Activated naive CD8-positive, alpha-beta T cell treated with anti-CD3 and anti-CD28 coated beads, Interleukin-2, amount 10 ng/mL, durations not matched to agents 7 days and 5 days (primary cell): Measurements from ENCODE around the gene TBC1D9B. TPM values are rescaled to one million over a fixed set of nuclear protein-coding genes. Genes with fewer than 3 reads are reported as not detected.
A peak's percentile ranks its signal among the peaks of the same experiment; 100 is the strongest.
"Not testable (repeated sequence)": the region's sequence is repeated elsewhere in the genome, so short reads cannot be mapped to it uniquely, and the experiment has no call there.

ENCODE experiments used
- ATAC-seq: fragments of 150-1000 bp; cut with Tn5 transposase; one replicate; pipeline ENCODE4 v1.10.0; 2021; ENCODE audit warnings: low read depth, moderate library complexity
- POLR2A ChIA-PET: fragments of 350-600 bp; sonication (Branson Sonifier 250); formaldehyde crosslinking; loops from one replicate; lab custom pipeline; 2021; ENCODE audit warnings: antibody characterized with exemption; lab: Charles Lee
- DNase-seq: peaks from one replicate; pipeline ENCODE4 v3.0.0; 2021
- H3K27ac Mint-ChIP-seq: one replicate; pipeline ENCODE4 v1.8.0; 2022; ENCODE audit warnings: mild to moderate bottlenecking, mixed read lengths
- H3K27me3 Mint-ChIP-seq: one replicate; pipeline ENCODE4 v1.8.0; 2022; ENCODE audit warnings: mild to moderate bottlenecking, moderate library complexity, mixed read lengths
- H3K36me3 Mint-ChIP-seq: one replicate; pipeline ENCODE4 v1.8.0; 2021; ENCODE audit warnings: mild to moderate bottlenecking, mixed read lengths
- H3K4me1 Mint-ChIP-seq: one replicate; pipeline ENCODE4 v1.8.0; 2021; ENCODE audit warnings: mixed read lengths
- H3K4me3 Mint-ChIP-seq: one replicate; pipeline ENCODE4 v1.8.0; 2022; ENCODE audit warnings: mild to moderate bottlenecking, moderate library complexity, mixed read lengths
- H3K9me3 Mint-ChIP-seq: one replicate; pipeline ENCODE4 v1.8.0; 2021; ENCODE audit warnings: mixed read lengths
- total RNA-seq, 2 experiments: library from RNA; stranded (reverse); gene quantifications; one replicate each; pipeline ENCODE4 v1.2.3, GENCODE V29; 2021

TBC1D9B gene
- total RNA-seq, 2 experiments from 2014 or later: 98.8 to 99.4 TPM

- peaks cover 4% of the 10 kb centered on the region for H3K9me3 Mint-ChIP-seq
- DNase-seq: no peak
- H3K36me3 Mint-ChIP-seq: peaks cover 18% of the 10 kb centered on the region
- H3K27ac Mint-ChIP-seq: no peak overlapping the region
- no peaks in the 10 kb centered on the region for H3K27me3 Mint-ChIP-seq
- no peak for ATAC-seq
- peaks cover 6% of the 10 kb centered on the region for H3K4me1 Mint-ChIP-seq
- H3K4me3 Mint-ChIP-seq: no peak overlapping the region
- POLR2A ChIA-PET: interaction anchor here (0.6 kb wide), 1 partner anchor 103 kb away, joined by 3 read pairs; no protein-coding TSS in a partner anchor
These were observed 66.1 kb downstream of the TBC1D9B start for GRCh38 chr5:179841621-179842020.

DNA sequence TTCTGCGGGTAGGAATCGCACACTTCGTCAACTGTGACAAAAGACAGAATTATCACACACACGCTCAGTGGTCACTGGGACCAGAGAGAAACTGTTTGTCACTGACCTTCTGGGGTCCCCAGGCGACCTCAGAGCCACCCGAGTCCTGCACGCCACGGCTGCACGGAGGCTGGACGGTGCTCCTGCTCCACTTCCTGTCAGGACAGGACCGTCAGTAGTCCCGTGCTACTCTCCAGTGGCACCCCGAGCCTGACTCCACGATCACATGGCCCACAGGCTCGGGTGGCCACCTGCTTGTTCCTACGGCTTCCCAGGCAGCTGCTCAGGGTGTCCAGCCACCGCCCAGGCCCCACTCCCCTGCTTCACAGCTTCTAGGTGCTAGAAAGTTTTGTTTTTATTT is 66.9 kb downstream of the TBC1D9B start:
- no peaks in the 10 kb centered on the region for H3K27me3 Mint-ChIP-seq
- no peak overlapping the region for H3K27ac Mint-ChIP-seq
- POLR2A ChIA-PET: interaction anchor here (0.6 kb wide), 1 partner anchor 102 kb away, joined by 3 read pairs; no protein-coding TSS in a partner anchor
- no peak for DNase-seq
- peaks cover 13% of the 10 kb centered on the region for H3K4me1 Mint-ChIP-seq
- peaks cover 17% of the 10 kb centered on the region for H3K36me3 Mint-ChIP-seq
- no peak for ATAC-seq
- no peak overlapping the region for H3K4me3 Mint-ChIP-seq
- peaks cover 4% of the 10 kb centered on the region for H3K9me3 Mint-ChIP-seq

DNA sequence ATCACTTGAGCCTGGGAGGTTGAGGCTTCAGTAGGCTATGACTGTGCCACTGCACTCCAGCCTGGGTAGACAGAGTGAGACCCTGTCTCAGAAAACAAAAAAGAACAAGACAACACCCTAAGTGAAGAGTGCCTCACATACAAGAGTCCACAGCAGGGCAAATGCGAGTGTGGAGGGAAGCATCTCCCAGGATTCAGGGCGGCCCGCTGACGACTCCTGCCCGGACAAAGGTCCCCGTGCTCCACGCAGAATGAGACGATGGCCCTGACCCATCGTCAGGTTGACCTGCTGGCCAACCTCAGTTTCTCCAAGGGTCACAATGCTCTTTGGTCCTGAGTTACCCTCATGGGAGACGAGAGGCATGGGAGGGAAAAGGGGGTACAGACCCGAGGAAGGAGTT is 67.4 kb downstream of the TBC1D9B start:
- Mint-ChIP-seq H3K27ac (peak overlapping the region; percentile 16), H3K4me3 (no peak overlapping the region), H3K27me3 (no peaks in the 10 kb centered on the region), H3K4me1 (peaks cover 13% of the 10 kb centered on the region), H3K9me3 (peaks cover 4% of the 10 kb centered on the region), H3K36me3 (peaks cover 19% of the 10 kb centered on the region)
- POLR2A ChIA-PET: no interaction called here
- DNase-seq (no peak), ATAC-seq (no peak)

DNA sequence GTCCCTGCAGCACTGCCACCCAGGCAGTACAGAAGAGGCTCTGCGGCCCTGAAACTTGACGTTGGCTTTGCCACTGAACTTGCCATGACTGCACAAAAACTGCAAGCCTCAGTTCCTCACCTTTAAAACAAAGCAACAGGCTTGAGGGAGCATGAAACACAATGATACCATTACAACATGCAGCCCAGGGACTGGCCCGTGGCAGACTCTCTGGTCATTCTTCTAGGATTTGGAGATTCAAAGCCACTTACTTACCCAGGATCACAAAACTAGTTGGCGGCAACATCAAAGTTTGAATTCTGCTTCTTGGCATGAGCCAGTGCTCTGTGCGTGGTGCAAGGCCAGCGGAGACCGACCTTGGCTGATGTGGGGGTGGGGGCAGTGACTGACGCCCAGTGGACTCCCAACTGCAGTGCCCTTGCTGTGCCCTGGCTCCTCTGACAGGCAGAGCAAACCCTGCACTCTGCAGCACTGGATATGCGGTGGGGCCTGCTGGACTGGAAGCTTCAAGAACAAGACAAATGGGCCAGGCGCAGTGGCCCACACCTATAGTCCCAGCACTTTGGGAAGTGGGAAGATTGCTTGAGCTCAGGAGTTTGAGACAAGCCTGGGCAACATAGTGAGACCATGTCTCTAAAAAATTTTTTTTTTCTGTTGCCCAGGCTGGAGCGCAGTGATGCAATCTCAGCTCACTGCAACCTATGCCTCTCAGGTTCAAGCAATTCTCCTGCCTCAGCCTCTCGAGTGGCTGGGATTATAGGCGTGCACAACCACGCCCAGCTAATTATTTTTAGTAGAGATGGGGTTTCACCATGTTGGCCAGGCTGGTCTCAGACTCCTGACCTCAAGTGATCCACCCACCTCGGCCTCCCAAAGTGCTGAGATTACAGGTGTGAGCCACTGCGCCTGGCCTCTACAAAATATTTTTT is 68.1 kb downstream of the TBC1D9B start:
- H3K4me1 Mint-ChIP-seq: peaks cover 13% of the 10 kb centered on the region
- no peaks in the 10 kb centered on the region for H3K27me3 Mint-ChIP-seq
- peaks cover 17% of the 10 kb centered on the region for H3K36me3 Mint-ChIP-seq
- ATAC-seq: no peak
- H3K9me3 Mint-ChIP-seq: peaks cover 1% of the 10 kb centered on the region
- H3K27ac Mint-ChIP-seq: peak overlapping the region; percentile 32
- H3K4me3 Mint-ChIP-seq: no peak overlapping the region
- DNase-seq: no peak
- POLR2A ChIA-PET: no interaction called here

- DNase-seq (no peak), ATAC-seq (no peak)
- Mint-ChIP-seq H3K27ac (peak overlapping the region; percentile 89), H3K36me3 (peaks cover 25% of the 10 kb centered on the region), H3K4me1 (peaks cover 13% of the 10 kb centered on the region), H3K27me3 (no peaks in the 10 kb centered on the region), H3K9me3 (no peaks in the 10 kb centered on the region), H3K4me3 (peak overlapping the region; percentile 66)
- POLR2A ChIA-PET: interaction anchor here (1.0 to 2.4 kb wide), 4 partner anchors 15 to 214 kb away, joined by 3 to 14 read pairs (median 5); partner anchors contain the start of genes HNRNPH1 and SQSTM1
These were observed 70.4 kb downstream of the TBC1D9B start for GRCh38 chr5:179837076-179838011.

DNA sequence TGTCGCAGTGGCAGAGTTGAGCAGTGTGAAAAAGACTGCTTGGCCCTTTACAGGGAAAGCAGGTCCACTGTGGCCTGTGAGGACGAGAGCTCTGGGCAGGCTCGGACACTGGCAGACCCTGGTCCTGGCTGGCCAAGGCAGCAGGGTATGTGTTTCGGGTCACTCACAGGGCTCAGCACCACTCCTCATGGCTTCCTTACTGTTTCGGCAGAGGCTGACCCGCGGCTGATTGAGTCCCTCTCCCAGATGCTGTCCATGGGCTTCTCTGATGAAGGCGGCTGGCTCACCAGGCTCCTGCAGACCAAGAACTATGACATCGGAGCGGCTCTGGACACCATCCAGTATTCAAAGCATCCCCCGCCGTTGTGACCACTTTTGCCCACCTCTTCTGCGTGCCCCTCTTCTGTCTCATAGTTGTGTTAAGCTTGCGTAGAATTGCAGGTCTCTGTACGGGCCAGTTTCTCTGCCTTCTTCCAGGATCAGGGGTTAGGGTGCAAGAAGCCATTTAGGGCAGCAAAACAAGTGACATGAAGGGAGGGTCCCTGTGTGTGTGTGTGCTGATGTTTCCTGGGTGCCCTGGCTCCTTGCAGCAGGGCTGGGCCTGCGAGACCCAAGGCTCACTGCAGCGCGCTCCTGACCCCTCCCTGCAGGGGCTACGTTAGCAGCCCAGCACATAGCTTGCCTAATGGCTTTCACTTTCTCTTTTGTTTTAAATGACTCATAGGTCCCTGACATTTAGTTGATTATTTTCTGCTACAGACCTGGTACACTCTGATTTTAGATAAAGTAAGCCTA is 71.3 kb downstream of the TBC1D9B start:
- H3K4me1 Mint-ChIP-seq: peaks cover 13% of the 10 kb centered on the region
- no peaks in the 10 kb centered on the region for H3K27me3 Mint-ChIP-seq
- POLR2A ChIA-PET: interaction anchor here (1.0 to 2.4 kb wide), 4 partner anchors 14 to 213 kb away, joined by 3 to 14 read pairs (median 5); partner anchors contain the start of genes HNRNPH1 and SQSTM1
- peak overlapping the region; percentile 66 for H3K4me3 Mint-ChIP-seq
- H3K27ac Mint-ChIP-seq: peak overlapping the region; percentile 89
- ATAC-seq (peak; percentile 96), DNase-seq (peak; percentile 60)
- peaks cover 28% of the 10 kb centered on the region for H3K36me3 Mint-ChIP-seq
- no peaks in the 10 kb centered on the region for H3K9me3 Mint-ChIP-seq

GRCh38 chr5:179834871-179835270 is 72.8 kb downstream of the TBC1D9B start:
- H3K4me3 Mint-ChIP-seq, ATAC-seq, DNase-seq, H3K27ac Mint-ChIP-seq, POLR2A ChIA-PET, H3K27me3 Mint-ChIP-seq, H3K9me3 Mint-ChIP-seq: not testable (repeated sequence)
- peaks cover 35% of the 10 kb centered on the region for H3K36me3 Mint-ChIP-seq
- peaks cover 13% of the 10 kb centered on the region for H3K4me1 Mint-ChIP-seq

DNA sequence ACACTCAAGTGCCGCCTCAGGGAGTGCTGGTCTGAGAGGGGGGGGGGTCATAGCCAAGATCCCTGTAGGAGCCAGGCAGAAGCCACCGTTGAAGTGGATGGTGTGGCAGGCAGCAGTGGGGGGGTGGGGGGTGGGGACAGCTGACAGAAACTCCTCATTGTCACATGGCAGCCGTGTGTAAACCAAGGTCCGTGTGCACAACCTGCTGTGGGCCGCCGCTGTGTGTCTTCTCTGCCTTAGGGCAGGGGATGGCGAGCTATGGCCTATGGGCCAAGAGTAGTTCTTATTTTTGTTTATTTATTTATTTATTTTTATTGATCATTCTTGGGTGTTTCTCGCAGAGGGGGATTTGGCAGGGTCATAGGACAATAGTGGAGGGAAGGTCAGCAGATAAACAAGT is 73.6 kb downstream of the TBC1D9B start:
- Mint-ChIP-seq H3K27ac (no peak overlapping the region), H3K4me1 (peaks cover 13% of the 10 kb centered on the region), H3K9me3 (no peaks in the 10 kb centered on the region), H3K4me3 (no peak overlapping the region), H3K36me3 (peaks cover 41% of the 10 kb centered on the region), H3K27me3 (no peaks in the 10 kb centered on the region)
- POLR2A ChIA-PET: interaction anchor here (0.7 kb wide), 1 partner anchor 247 kb away, joined by 4 read pairs; no protein-coding TSS in a partner anchor
- ATAC-seq: no peak
- DNase-seq: no peak

GRCh38 chr5:179833709-179834070 is 74.0 kb downstream of the TBC1D9B start:
- no peaks in the 10 kb centered on the region for H3K27me3 Mint-ChIP-seq
- H3K9me3 Mint-ChIP-seq: no peaks in the 10 kb centered on the region
- no peak for ATAC-seq
- no peak overlapping the region for H3K4me3 Mint-ChIP-seq
- H3K36me3 Mint-ChIP-seq: peaks cover 44% of the 10 kb centered on the region
- H3K27ac Mint-ChIP-seq: no peak overlapping the region
- peaks cover 13% of the 10 kb centered on the region for H3K4me1 Mint-ChIP-seq
- POLR2A ChIA-PET: interaction anchor here (0.7 kb wide), 1 partner anchor 247 kb away, joined by 4 read pairs; no protein-coding TSS in a partner anchor
- no peak for DNase-seq

DNA sequence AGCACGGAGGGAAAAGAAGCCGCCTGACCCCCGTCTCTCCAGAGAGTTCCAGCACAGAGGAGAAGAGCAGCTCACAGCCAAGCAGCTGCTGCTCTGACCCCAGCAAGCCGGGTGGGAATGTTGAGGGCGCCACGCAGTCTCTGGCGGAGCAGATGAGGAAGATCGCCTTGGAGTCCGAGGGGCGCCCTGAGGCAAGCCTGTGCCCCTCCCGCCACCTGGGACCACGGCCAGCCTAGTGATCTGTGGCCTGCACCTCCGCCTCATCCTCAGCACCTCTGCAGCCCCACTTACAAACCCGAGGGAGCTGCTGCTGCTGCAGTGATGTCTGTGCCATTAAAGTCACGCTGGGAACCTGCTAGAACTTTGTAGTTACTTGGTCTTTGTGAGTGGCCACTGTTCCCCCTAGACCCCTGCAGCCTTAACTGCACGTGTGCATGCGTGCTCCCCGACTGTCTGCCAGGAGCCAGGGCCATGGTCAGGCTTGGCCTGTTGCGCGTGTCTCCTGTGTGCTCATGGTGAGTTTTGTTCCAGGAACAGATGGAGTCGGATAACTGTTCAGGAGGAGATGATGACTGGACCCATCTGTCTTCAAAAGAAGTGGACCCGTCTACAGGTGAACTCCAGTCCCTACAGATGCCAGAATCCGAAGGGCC is 74.5 kb downstream of the TBC1D9B start:
- H3K4me1 Mint-ChIP-seq: peaks cover 13% of the 10 kb centered on the region
- H3K36me3 Mint-ChIP-seq: peaks cover 48% of the 10 kb centered on the region
- ATAC-seq: no peak
- DNase-seq: no peak
- POLR2A ChIA-PET: interaction anchor here (0.7 to 1.0 kb wide), 2 partner anchors 11 to 248 kb away, joined by 4 read pairs; no protein-coding TSS in a partner anchor
- no peaks in the 10 kb centered on the region for H3K9me3 Mint-ChIP-seq
- H3K27ac Mint-ChIP-seq: no peak overlapping the region
- H3K4me3 Mint-ChIP-seq: no peak overlapping the region
- H3K27me3 Mint-ChIP-seq: no peaks in the 10 kb centered on the region

DNA sequence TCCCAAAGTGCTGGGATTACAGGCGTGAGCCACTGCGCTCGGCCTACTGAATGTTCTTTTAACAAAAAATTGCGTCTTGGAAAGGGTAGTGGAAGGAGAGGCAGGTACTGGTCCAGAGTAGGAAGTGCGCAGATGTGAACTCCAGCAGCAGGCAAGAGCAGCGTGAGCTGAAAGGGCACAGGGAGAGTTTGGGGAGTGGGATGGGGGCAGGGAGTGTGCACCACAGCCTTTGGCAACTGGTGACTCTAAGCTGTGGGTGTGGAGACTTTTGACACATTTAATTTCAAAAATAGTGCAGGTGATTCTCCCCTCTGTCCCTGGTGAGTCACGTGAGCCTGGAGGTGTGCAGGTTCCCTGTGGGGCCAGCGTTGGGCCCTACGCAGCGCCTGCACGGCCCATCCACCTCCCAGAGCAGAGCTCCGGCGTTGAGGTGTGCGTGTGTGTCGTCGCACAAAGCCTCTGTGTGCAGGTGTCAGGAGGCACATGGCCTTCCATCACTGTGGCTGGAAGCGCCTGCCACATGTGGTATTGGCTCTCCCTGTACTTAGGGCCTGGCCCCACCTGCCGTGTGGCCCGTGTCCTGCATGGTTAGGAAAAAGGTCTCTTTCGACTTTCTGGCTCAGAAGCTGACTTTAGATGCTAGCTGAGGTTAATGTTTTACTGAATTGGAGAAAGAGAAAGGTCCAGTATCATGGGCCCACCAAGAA is 75.5 kb downstream of the TBC1D9B start:
- peaks cover 14% of the 10 kb centered on the region for H3K4me1 Mint-ChIP-seq
- H3K36me3 Mint-ChIP-seq: peaks cover 54% of the 10 kb centered on the region
- H3K27ac Mint-ChIP-seq: no peak overlapping the region
- POLR2A ChIA-PET: interaction anchor here (1.0 kb wide), 1 partner anchor 10 kb away, joined by 4 read pairs; no protein-coding TSS in a partner anchor
- H3K27me3 Mint-ChIP-seq: no peaks in the 10 kb centered on the region
- no peaks in the 10 kb centered on the region for H3K9me3 Mint-ChIP-seq
- H3K4me3 Mint-ChIP-seq: no peak overlapping the region
- DNase-seq (no peak), ATAC-seq (no peak)
